Type B pancreatic cell (in vitro differentiated cells): Measurements from ENCODE around the gene FAM168A. TPM values are rescaled to one million over a fixed set of nuclear protein-coding genes. Genes with fewer than 3 reads are reported as not detected.

Experiments
- DNase-seq: peaks from one replicate; pipeline ENCODE4 v3.0.0; 2021; ENCODE audit warnings: mixed read lengths; ENCODE audit not compliant: unreplicated experiment; ENCODE audit errors: extremely low spot score
- H3K27ac Mint-ChIP-seq: 2 replicates; pipeline ENCODE4 v1.8.0; 2021; ENCODE audit warnings: mild to moderate bottlenecking, mixed read lengths
- H3K27me3 Mint-ChIP-seq: 2 replicates; pipeline ENCODE4 v1.8.0; 2021; ENCODE audit warnings: mixed read lengths
- H3K36me3 Mint-ChIP-seq: 2 replicates; pipeline ENCODE4 v1.8.0; 2021; ENCODE audit warnings: mixed read lengths
- H3K4me1 Mint-ChIP-seq: one replicate; pipeline ENCODE4 v1.8.0; 2021; ENCODE audit warnings: mixed read lengths; ENCODE audit not compliant: unreplicated experiment
- H3K4me3 Mint-ChIP-seq: 2 replicates; pipeline ENCODE4 v1.8.0; 2021; ENCODE audit warnings: mild to moderate bottlenecking, mixed read lengths
- H3K9me3 Mint-ChIP-seq: 2 replicates; pipeline ENCODE4 v1.8.0; 2021; ENCODE audit warnings: mixed read lengths
- CTCF ChIP-seq: fragments of 200-600 bp; sonication (generic); conservative IDR thresholded peaks from 2 replicates; pipeline ENCODE4 v1.5.0; 2021; ENCODE audit warnings: antibody characterized with exemption, mild to moderate bottlenecking
- total RNA-seq: library from RNA; stranded (reverse); gene quantifications from 2 replicates; pipeline ENCODE4 v1.2.1, GENCODE V29; 2021; ENCODE audit warnings: low replicate concordance

The FAM168A gene
- total RNA-seq, 1 donor from 2014 or later: 39.6 TPM

- no peak for DNase-seq
- H3K4me3 Mint-ChIP-seq: no peak overlapping the region
- H3K9me3 Mint-ChIP-seq: no peaks in the 10 kb centered on the region
- TF ChIP-seq CTCF: no peak
- H3K27ac Mint-ChIP-seq: no peak overlapping the region
- no peaks in the 10 kb centered on the region for H3K27me3 Mint-ChIP-seq
- peaks cover 6% of the 10 kb centered on the region for H3K4me1 Mint-ChIP-seq
- H3K36me3 Mint-ChIP-seq: peaks cover 9% of the 10 kb centered on the region
Measured at GRCh38 chr11:73426219-73426850, 171.6 kb downstream of the FAM168A start.

DNA sequence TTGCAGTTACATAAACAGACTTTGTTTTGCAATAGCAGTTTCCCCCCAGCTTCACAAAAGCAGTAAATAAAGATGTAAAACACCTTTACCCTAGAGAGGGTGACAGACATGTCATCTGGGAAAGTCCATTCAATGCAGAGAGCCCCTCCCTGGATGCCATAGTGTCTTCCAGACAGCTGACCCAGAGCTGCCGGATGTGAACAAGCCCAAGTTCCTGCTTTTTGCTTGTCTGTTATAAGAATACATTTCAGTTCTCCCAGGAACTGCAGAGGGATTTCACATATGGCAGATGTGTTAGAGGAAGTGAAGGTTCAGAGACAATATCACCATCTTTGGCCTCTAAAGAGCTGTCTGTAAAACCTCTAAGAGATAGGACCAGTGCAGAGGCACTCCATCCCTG lies 172.8 kb downstream of the FAM168A start:
- no peaks in the 10 kb centered on the region for H3K9me3 Mint-ChIP-seq
- DNase-seq: no peak
- H3K4me1 Mint-ChIP-seq: peaks cover 6% of the 10 kb centered on the region
- H3K27me3 Mint-ChIP-seq: no peaks in the 10 kb centered on the region
- peaks cover 9% of the 10 kb centered on the region for H3K36me3 Mint-ChIP-seq
- TF ChIP-seq CTCF: no peak
- H3K27ac Mint-ChIP-seq: no peak overlapping the region
- no peak overlapping the region for H3K4me3 Mint-ChIP-seq

- DNase-seq: no peak
- Mint-ChIP-seq H3K4me3 (no peak overlapping the region), H3K27ac (no peak overlapping the region), H3K27me3 (no peaks in the 10 kb centered on the region), H3K4me1 (peaks cover 6% of the 10 kb centered on the region), H3K9me3 (no peaks in the 10 kb centered on the region), H3K36me3 (peaks cover 6% of the 10 kb centered on the region)
- TF ChIP-seq CTCF: no peak
Measured at GRCh38 chr11:73423506-73423905, 174.4 kb downstream of the FAM168A start.

- Mint-ChIP-seq H3K27ac (no peak overlapping the region), H3K4me1 (peaks cover 1% of the 10 kb centered on the region)
Measured at GRCh38 chr11:73422886-73423285, 175.0 kb downstream of the FAM168A start.

DNA sequence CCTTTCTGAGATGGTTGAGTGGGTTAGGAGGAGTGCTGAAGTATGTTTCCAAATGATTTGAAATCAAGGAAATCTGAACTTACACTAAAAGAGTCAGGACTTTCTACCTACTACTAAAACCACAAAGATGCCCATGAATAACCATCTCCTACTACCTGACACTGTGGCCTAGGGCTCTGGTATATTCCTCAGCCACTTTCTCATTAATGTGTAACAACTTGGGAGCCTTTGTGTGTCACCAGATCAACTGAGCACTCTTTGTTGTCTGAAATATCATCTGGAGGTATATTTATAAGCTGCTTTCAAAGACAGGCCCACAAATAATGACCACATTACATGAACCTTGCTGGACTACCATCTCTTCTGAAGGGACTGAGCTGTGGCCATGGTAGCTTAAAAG lies 177.8 kb downstream of the FAM168A start:
- H3K9me3 Mint-ChIP-seq: no peaks in the 10 kb centered on the region
- H3K27me3 Mint-ChIP-seq: no peaks in the 10 kb centered on the region
- no peak overlapping the region for H3K4me3 Mint-ChIP-seq
- peaks cover 18% of the 10 kb centered on the region for H3K36me3 Mint-ChIP-seq
- no peak for TF ChIP-seq CTCF
- H3K27ac Mint-ChIP-seq: no peak overlapping the region
- DNase-seq: no peak
- H3K4me1 Mint-ChIP-seq: peaks cover 16% of the 10 kb centered on the region

More at GRCh38 chr11:73422886-73423285, 175.0 kb downstream of the FAM168A start:
- DNase-seq: no peak
- Mint-ChIP-seq H3K36me3 (peaks cover 7% of the 10 kb centered on the region), H3K27me3 (no peaks in the 10 kb centered on the region), H3K4me3 (no peak overlapping the region), H3K9me3 (no peaks in the 10 kb centered on the region)
- no peak for TF ChIP-seq CTCF

GRCh38 chr11:73416786-73417185 lies 181.1 kb downstream of the FAM168A start:
- H3K4me1 Mint-ChIP-seq: peaks cover 19% of the 10 kb centered on the region
- peaks cover 18% of the 10 kb centered on the region for H3K36me3 Mint-ChIP-seq
- no peak overlapping the region for H3K4me3 Mint-ChIP-seq
- H3K9me3 Mint-ChIP-seq: no peaks in the 10 kb centered on the region
- no peak for DNase-seq
- no peak overlapping the region for H3K27ac Mint-ChIP-seq
- H3K27me3 Mint-ChIP-seq: no peaks in the 10 kb centered on the region
- TF ChIP-seq CTCF: no peak
